Endothelial cell of umbilical vein (primary cell): ENCODE data around the gene NPLOC4. TPM values are rescaled to one million over a fixed set of nuclear protein-coding genes. Genes with fewer than 3 reads are reported as not detected.

Experiments
- BruUV-seq: library from RNA; stranded (reverse); fragments of 400-500 nt; replicated peaks from 2 replicates; lab custom pipeline; 2021; lab: Mats Ljungman, UMichigan
- CTCF ChIA-PET: fragments of 300-600, 350-600 bp; sonication (Branson Sonifier 250); formaldehyde crosslinking; loops from one replicate; lab custom pipeline; 2021; ENCODE audit warnings: antibody characterized with exemption, inconsistent platforms; lab: Charles Lee
- POLR2A ChIA-PET: fragments of 300-600, 350-600 bp; sonication (Branson Sonifier 250); formaldehyde crosslinking; loops from one replicate; lab custom pipeline; 2021; ENCODE audit warnings: antibody characterized with exemption, inconsistent platforms; lab: Charles Lee
- DNase-seq: peaks from one replicate; pipeline ENCODE4 v3.0.0-alpha.2; 2011; ENCODE audit warnings: low read depth, low spot score
- FAIRE-seq: peaks from 2 replicates; lab custom pipeline; 2011; peaks lifted over from hg19 to GRCh38; lab: Jason Lieb, UNC
- H2AFZ ChIP-seq: 2 replicates; pipeline ENCODE4 v1.6.0; 2012; ENCODE audit warnings: low read depth, low read length, control low read depth, inconsistent platforms
- H3K27ac ChIP-seq: 2 replicates; pipeline ENCODE4 v1.5.1; 2011; ENCODE audit warnings: low read depth, mild to moderate bottlenecking, control low read depth, low read length, moderate library complexity; ENCODE audit not compliant: insufficient read depth
- H3K27me3 ChIP-seq, 2 experiments: 2 replicates each; pipeline versions ENCODE4 v1.6.0 to v1.6.1; 2011; ENCODE audit warnings: low read length in 2 of 2, mixed read lengths in 1 of 2; ENCODE audit not compliant: control insufficient read depth in 2 of 2, insufficient read depth in 2 of 2
- H3K36me3 ChIP-seq, 2 experiments: 2 replicates in 1 of 2; 3 replicates in 1 of 2; pipeline ENCODE4 v1.5.1; 2011; ENCODE audit warnings: low read length in 2 of 2, mild to moderate bottlenecking in 1 of 2, moderate library complexity in 1 of 2; ENCODE audit not compliant: control insufficient read depth in 2 of 2, insufficient read depth in 2 of 2; ENCODE audit errors: extremely low read depth in 1 of 2
- H3K4me1 ChIP-seq: 3 replicates; pipeline ENCODE4 v1.5.1; 2011; ENCODE audit warnings: mild to moderate bottlenecking, low read length; ENCODE audit not compliant: control insufficient read depth, insufficient read depth; ENCODE audit errors: extremely low read depth
- H3K4me2 ChIP-seq: 2 replicates; pipeline ENCODE4 v1.6.1; 2011; ENCODE audit warnings: low read length, control low read depth, mixed read lengths; ENCODE audit not compliant: insufficient read depth
- H3K4me3 ChIP-seq, 3 experiments: fragments of 200-600 bp in 1 of 3; sonication (generic), shearing (Covaris generic) in 1 of 3; replicated peaks in 1 of 3; 2 replicates each; pipeline ENCODE4 v1.5.1; 2011 to 2016; ENCODE audit warnings: control low read depth in 3 of 3, low read length in 3 of 3, mild to moderate bottlenecking in 2 of 3, inconsistent platforms in 1 of 3, low read depth in 1 of 3, moderate library complexity in 1 of 3; ENCODE audit not compliant: insufficient read depth in 1 of 3
- H3K79me2 ChIP-seq: 2 replicates; pipeline ENCODE4 v1.6.0; 2012; ENCODE audit warnings: low read length, inconsistent platforms; ENCODE audit not compliant: control insufficient read depth, insufficient read depth
- H3K9ac ChIP-seq: replicated peaks from 2 replicates; pipeline ENCODE3; 2011; ENCODE audit warnings: low read length, control low read depth; ENCODE audit not compliant: insufficient read depth; ENCODE audit errors: extremely low read depth
- H3K9me1 ChIP-seq: replicated peaks from 3 replicates; pipeline ENCODE4 v1.6.0; 2011; ENCODE audit warnings: mild to moderate bottlenecking, low read length; ENCODE audit not compliant: control insufficient read depth, insufficient read depth; ENCODE audit errors: extremely low read depth
- H3K9me3 ChIP-seq: replicated peaks from 2 replicates; pipeline ENCODE4 v1.5.1; 2012; ENCODE audit warnings: low read length, inconsistent platforms; ENCODE audit not compliant: control insufficient read depth, insufficient read depth
- H4K20me1 ChIP-seq: replicated peaks from 2 replicates; pipeline ENCODE3; 2011; ENCODE audit warnings: mild to moderate bottlenecking, low read length; ENCODE audit not compliant: control insufficient read depth, insufficient read depth; ENCODE audit errors: extremely low read depth
- EZH2 ChIP-seq: IDR thresholded peaks from 2 replicates; pipeline ENCODE4 v1.6.1; 2012; ENCODE audit warnings: borderline replicate concordance, low read depth, mild to moderate bottlenecking, moderate library complexity, low read length, inconsistent platforms; ENCODE audit not compliant: severe bottlenecking
- FOS ChIP-seq: IDR thresholded peaks from 2 replicates; pipeline ENCODE4 v1.6.1; 2011; ENCODE audit warnings: mild to moderate bottlenecking, low read length, moderate library complexity, borderline replicate concordance; ENCODE audit not compliant: insufficient read depth
- GATA2 ChIP-seq: IDR thresholded peaks from 2 replicates; pipeline ENCODE4 v1.7.0; 2011; ENCODE audit warnings: low read depth, mild to moderate bottlenecking, moderate library complexity, mixed read lengths, low read length; ENCODE audit not compliant: insufficient read length, insufficient read depth
- JUN ChIP-seq: IDR thresholded peaks from 2 replicates; pipeline ENCODE4 v1.6.1; 2011; ENCODE audit warnings: borderline replicate concordance, low read depth; ENCODE audit not compliant: insufficient read length, insufficient read depth
- MAX ChIP-seq: IDR thresholded peaks from 2 replicates; pipeline ENCODE4 v1.6.1; 2011; ENCODE audit not compliant: insufficient read depth, insufficient read length
- MYC ChIP-seq: IDR thresholded peaks from one replicate; pipeline ENCODE4 v1.6.1; 2011; ENCODE audit warnings: mild to moderate bottlenecking, low read depth, low read length
- POLR2A ChIP-seq: IDR thresholded peaks from 2 replicates; pipeline ENCODE4 v1.6.1; 2012; ENCODE audit warnings: low read depth, mild to moderate bottlenecking, control low read depth, low read length
- POLR2AphosphoS5 ChIP-seq: IDR thresholded peaks from 2 replicates; pipeline ENCODE4 v1.6.1; 2012; ENCODE audit warnings: low read depth, mild to moderate bottlenecking, control low read depth, low read length, moderate library complexity; ENCODE audit not compliant: insufficient read depth
- dilution Hi-C: fragments of 300-500 bp; cut with MboI; formaldehyde crosslinking; loops from one replicate; pipeline ENCODE4 v1.15.0; 2019; ENCODE audit warnings: low sequenced_read_pairs; ENCODE audit not compliant: extremely low pct_ligation_motif_present
- intact Hi-C: fragments of 100-400 bp; cut with micrococcal nuclease; formaldehyde crosslinking; loops from one replicate; pipeline ENCODE4 v1.10.0; 2022
- polyA plus RNA-seq, 4 experiments: library from polyadenylated mRNA; depleted of rRNA in 3 of 4; stranded (reverse) in 3 of 4; unstranded in 1 of 4; fragments of >200 nt; gene quantifications; 2 replicates each; pipeline versions ENCODE4 v1.2.1 to v1.2.3, GENCODE V29; 2011 to 2012; ENCODE audit warnings: missing spikeins in 1 of 4
- total RNA-seq: library from RNA; stranded (reverse); gene quantifications from 2 replicates; pipeline ENCODE4 v1.2.3, GENCODE V29; 2021
- TF ChIP-seq, protein P1 (sequence below), 2 donors: IDR thresholded peaks; 1 replicate in 1 of 2; 2 replicates in 1 of 2; pipeline ENCODE4 v1.5.1; 2011; ENCODE audit warnings: low read length in 2 of 2, mild to moderate bottlenecking in 2 of 2, moderate library complexity in 2 of 2, control low read depth in 1 of 2, inconsistent platforms in 1 of 2, low read depth in 1 of 2; ENCODE audit not compliant: insufficient read depth in 1 of 2; ENCODE audit errors: extremely low read depth in 1 of 2

NPLOC4 gene
- total and polyA plus RNA-seq, 2 donors (not counting 3 experiments of a cell fraction or from before 2014, with no cell fraction given), result 150 to 175 TPM

DNA sequence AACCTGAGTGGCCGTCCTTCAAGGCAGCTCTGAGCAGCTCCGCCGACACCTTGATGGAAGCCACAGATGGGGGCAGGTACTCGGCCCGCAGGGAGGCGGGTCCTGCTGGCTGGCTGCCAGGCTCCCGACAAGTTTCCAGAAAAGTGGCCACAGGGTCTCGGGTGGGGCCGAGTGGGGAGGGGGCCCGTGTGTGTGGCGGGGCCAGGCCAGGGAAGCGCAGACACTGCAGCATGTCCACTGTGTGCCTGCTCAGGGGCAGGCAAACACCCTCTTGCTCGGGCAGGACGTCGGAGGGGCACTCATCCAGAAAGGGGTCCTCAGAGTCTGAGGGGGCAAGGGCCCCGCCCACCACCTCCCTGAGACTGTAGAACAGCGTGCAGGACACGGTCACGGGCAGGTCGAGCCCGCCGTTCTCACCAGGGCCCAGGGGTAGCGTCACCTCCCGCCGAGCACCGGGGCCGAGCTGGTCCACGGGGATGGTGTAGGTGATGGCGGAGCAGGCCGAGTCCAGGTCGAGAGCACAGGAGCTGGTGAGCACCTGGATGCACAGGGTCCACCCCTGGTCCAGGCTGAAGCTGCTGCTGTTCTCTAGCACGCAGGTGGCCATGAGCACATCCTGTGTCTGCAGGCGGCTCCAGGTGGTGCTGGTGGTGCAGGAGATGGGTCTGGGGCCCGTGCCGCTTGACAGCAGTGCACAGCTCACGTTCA is 89.9 kb downstream of the NPLOC4 start:
- CTCF ChIA-PET, result interaction anchor here (1.0 kb wide), 1 partner anchor 9 kb away, joined by 4 read pairs; no protein-coding TSS in a partner anchor

GRCh38 chr17:81545160-81545949 is 91.6 kb downstream of the NPLOC4 start:
- TF ChIP-seq JUN (no peak), MAX (no peak), POLR2AphosphoS5 (no peak), EZH2 (no peak), GATA2 (no peak), MYC (no peak), POLR2A (no peak), FOS (no peak)
- TF ChIP-seq, protein P1, sequence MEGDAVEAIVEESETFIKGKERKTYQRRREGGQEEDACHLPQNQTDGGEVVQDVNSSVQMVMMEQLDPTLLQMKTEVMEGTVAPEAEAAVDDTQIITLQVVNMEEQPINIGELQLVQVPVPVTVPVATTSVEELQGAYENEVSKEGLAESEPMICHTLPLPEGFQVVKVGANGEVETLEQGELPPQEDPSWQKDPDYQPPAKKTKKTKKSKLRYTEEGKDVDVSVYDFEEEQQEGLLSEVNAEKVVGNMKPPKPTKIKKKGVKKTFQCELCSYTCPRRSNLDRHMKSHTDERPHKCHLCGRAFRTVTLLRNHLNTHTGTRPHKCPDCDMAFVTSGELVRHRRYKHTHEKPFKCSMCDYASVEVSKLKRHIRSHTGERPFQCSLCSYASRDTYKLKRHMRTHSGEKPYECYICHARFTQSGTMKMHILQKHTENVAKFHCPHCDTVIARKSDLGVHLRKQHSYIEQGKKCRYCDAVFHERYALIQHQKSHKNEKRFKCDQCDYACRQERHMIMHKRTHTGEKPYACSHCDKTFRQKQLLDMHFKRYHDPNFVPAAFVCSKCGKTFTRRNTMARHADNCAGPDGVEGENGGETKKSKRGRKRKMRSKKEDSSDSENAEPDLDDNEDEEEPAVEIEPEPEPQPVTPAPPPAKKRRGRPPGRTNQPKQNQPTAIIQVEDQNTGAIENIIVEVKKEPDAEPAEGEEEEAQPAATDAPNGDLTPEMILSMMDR (IDR thresholded peaks at IDR 0.05; ENCODE audit: extremely low read depth in 1 of 2, insufficient read depth in 1 of 2, low read depth in 1 of 2, low read length in 2 of 2), result no peak
- Histone ChIP-seq H2AFZ (no peak overlapping the region), H3K36me3 (peaks cover 9 to 74% of the 10 kb centered on the region in 2 experiments), H3K9me3 (no peaks in the 10 kb centered on the region), H3K9ac (no peak overlapping the region), H3K27ac (no peak overlapping the region), H3K4me2 (no peak overlapping the region), H4K20me1 (no peaks in the 10 kb centered on the region), H3K4me1 (no peaks in the 10 kb centered on the region), H3K79me2 (peaks cover 17% of the 10 kb centered on the region), H3K9me1 (no peaks in the 10 kb centered on the region), H3K4me3 (no peak overlapping the region), H3K27me3 (no peaks in the 10 kb centered on the region)
- ChIA-PET POLR2A (interaction anchor here (1.1 kb wide), 1 partner anchor 21 kb away, joined by 4 read pairs; no protein-coding TSS in a partner anchor), CTCF (no interaction called here)
- dilution Hi-C loops, result no loop called here
- FAIRE-seq (no peak), DNase-seq (no peak)
- no TSS peak for BruUV-seq
- intact Hi-C loops, result no loop called here

More for the DNA sequence above, 89.9 kb downstream of the NPLOC4 start:
- no peak for FAIRE-seq
- no peaks in the 10 kb centered on the region for H3K27me3 ChIP-seq
- no peaks in the 10 kb centered on the region for H3K9me1 ChIP-seq
- peaks cover 9 to 68% of the 10 kb centered on the region in 2 experiments for H3K36me3 ChIP-seq
- no peak overlapping the region for H3K4me3 ChIP-seq
- POLR2A ChIA-PET, result no interaction called here
- dilution Hi-C loops (no loop called here), intact Hi-C loops (no loop called here)
- no peak for TF ChIP-seq JUN
- no peak for TF ChIP-seq GATA2
- no peak for TF ChIP-seq MYC
- TF ChIP-seq POLR2A, result no peak
- H3K79me2 ChIP-seq, result peaks cover 33% of the 10 kb centered on the region
- H3K9ac ChIP-seq, result no peak overlapping the region
- DNase-seq, result no peak
- no peak overlapping the region for H3K27ac ChIP-seq
- H3K9me3 ChIP-seq, result no peaks in the 10 kb centered on the region
- no peak overlapping the region for H2AFZ ChIP-seq
- H3K4me1 ChIP-seq, result peaks cover 9% of the 10 kb centered on the region
- H3K4me2 ChIP-seq, result no peak overlapping the region
- no TSS peak for BruUV-seq
- no peaks in the 10 kb centered on the region for H4K20me1 ChIP-seq
